GOT3 (cell line): ENCODE measurements around the gene COPZ1.

Source experiments
- DNase-seq: peaks from one replicate; lab custom pipeline; 2025; ENCODE audit warnings: mixed read lengths; lab: John Stamatoyannopoulos, UW

COPZ1 gene

DNA sequence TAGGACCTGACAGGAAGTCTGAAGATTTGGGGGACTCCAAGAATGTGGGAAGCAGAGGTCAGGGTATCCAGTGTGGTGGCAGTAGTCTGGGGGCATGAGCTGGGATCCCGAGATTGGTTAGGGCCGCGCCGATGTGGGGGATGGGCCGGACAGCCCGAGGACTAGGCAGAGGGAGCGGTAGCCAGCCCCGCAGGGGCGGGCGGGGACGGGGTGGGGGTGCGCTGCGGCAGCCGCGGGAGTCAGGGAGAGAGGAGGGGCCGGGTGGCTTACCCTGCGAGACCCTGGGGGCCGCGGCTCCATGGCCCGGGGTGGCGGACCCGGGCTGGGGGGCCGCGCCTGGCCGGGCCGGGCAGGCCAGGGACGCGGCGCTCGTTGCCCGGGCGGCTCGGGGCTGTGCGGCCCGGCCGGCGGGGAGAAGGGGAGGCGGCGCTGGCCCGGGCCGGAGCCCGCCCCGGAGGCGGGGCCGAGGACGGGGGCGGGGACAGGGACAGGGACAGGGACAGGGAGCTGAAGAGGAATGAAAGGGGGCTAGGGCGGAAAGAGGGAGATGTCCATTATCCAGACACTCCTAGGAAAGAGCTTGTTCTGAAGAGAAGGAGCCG is 54.0 kb downstream of the COPZ1 start:
- DNase-seq: no peak

- peak; percentile 33 for DNase-seq
Observed at GRCh38 chr12:54379398-54380201, 54.7 kb downstream of the COPZ1 start.

DNA sequence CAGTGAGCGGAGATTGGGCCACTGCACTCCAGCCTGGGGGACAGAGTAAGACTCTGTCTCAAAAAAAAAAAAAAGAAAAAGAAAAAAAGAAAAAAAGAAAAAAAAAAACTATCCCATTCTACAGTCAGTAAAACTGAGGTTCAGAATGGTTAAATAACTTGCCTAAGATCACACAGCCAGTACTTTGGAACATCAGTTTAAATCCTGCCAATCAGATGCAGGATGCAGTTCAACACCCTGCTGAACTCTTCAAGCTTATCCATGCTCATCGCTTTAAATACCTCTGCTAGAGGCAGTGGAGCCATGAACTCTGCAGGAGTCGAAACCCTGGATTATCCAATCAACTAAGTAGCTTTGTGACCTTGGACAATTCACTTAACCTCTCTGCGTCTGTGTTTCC is 56.2 kb downstream of the COPZ1 start:
- DNase-seq: no peak

DNA sequence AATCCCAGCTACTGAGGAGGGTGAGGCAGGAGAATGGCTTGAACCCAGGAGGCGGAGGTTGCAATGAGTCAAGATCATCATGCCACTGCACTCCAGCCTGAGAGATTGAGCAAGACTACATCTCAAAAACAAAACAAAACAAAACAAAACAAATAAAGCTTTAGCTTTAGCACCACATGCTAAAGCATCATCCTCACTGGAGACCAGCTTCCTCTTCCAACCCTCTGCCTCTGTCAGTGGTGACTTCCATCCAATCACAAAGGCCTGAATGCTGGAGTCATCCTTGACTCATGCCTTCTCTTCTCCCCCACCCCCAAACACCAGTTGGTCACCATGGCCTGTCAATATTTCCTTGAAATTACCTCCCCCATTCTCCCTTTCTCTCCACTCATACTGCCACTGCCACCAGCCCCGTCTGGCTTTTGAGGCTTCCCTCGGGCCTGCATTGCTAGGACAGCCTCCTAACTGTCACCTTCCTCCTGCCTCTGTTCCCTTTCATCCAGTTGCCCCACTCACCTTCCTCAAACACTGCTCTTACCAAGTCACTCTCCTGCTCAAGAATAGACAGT is 58.2 kb downstream of the COPZ1 start:
- no peak for DNase-seq

DNA sequence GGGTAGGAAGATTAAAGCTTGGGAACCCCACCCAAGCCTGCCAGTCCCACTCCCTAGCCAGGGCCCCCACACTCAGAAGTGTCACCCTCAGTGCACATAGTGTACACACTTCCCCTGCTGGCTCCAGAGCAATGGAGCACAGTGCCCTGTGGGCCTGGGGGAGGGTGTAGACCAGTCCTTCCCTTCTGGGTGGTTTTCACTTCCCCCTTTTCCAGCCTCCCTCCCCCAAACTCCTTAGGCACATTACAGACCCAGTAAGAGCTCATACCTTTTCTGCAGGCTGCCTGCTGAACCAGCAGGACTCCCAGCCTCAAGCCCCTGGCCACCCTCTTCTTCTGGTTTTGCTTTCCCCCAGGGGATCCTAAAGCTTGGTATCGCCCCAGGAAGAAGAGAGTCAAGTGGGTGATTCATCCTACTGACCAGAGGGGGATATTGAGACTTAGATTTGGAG is 59.7 kb downstream of the COPZ1 start, which contains the start of gene ZNF385A:
Gene ZNF385A, minus strand, starts transcription at position 143 of the 451 bp plus-strand sequence. CDS start 219 bp downstream, outside the sequence.
- DNase-seq: no peak

GRCh38 chr12:54385251-54385914 is 60.5 kb downstream of the COPZ1 start:
- DNase-seq: no peak

DNA sequence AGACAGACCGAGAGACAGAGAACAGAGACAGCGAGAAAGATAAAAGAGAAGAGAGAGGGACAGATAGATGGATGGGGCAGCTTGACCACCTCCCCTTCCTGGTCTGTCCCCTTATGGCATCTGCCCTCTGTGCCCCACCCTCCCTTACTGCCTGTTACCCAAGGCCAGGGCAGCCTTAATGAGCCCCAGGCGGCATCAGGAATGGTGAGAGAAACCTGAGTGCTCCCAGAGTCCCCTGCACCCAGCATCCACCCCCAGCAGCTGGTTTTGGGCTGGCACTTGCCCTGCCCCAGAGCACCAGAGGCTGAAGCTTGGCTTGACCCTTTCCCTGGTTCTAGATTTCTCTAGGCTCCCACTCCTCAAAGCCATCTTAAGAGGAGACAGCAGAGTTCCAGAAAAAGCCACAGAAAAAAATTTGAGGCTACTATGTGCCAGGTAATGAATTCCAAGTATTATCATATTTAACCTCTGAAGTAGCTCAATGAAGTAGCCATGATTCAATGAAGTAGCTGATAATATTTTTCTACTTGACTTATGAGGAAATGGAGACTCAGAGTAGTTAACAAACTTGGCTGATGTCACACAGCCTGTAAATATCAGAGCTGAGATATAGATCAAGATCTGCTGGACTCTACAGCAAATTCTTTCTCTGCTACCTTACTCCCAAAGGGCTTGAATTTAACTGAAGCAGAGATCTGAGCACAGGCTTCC is 61.6 kb downstream of the COPZ1 start:
- DNase-seq: no peak

DNA sequence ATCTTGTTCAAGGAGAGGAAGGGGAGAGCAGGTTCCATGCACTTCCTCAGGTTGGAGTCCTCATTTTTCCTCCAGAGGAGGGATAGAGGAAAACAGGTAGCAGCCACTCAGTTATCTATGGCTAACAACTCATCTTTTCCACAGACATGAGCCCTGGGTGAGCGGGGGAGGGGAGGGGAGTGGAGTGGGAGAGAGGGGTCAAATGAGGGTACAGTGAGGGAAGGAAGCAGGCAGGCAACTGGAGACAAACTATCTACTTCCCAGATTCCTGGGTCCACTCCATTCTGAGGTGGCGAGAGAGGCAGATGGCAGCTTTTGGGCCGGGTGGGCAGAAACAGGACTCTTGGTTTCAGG is 62.2 kb downstream of the COPZ1 start:
- DNase-seq: no peak

GRCh38 chr12:54388237-54389133 is 63.6 kb downstream of the COPZ1 start:
- DNase-seq: no peak

DNA sequence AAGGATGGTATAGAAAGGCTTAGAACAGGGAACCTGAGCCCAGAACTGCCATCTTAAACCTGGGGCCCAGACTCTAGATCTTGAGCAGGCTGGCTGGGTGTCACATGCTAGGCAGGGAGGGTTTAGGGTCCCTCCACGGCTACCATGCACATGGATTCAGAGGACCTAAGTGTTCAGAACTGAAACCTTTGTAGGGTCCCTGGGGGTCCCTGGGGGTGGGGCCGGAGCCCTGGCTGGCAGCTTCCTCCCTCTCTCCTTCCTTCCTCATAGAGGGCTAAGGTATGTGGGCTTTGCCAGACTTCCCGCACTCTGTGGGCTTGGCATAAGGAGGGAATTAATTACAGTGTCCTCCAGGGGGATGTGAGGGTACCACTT is 64.2 kb downstream of the COPZ1 start:
- no peak for DNase-seq

DNA sequence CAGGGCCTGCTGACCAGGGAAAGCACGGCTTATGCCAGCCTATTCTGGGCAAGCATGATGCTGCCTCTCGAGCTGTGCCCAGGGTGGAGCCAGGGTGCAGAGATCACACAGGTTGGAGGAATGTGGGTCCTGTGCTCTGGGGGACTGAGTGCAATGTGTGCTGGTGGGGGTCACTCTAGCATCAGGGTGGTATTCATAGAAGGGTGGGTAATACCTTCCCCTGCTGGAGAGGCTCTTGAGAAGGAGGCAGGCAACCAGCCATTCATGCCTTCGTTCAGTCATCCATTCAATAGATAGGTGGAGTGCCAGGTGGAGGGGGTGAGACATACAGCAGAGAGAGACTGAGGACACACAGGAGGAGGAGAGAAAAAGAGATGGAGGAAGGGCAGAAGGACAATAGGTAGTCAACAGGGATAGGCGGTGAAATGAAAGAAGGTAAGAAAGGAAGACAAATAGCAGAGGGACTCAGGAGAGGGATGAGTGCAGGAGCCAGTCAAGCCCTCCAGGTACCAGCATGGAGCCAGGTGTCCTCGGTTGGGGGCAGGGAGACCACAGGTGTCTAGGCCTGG is 64.8 kb downstream of the COPZ1 start:
- no peak for DNase-seq

GRCh38 chr12:54390176-54390667 is 65.3 kb downstream of the COPZ1 start:
- DNase-seq: no peak

GRCh38 chr12:54390668-54391551 is 66.0 kb downstream of the COPZ1 start:
- DNase-seq: no peak

- no peak for DNase-seq
Observed at GRCh38 chr12:54392485-54393206, 67.7 kb downstream of the COPZ1 start.

GRCh38 chr12:54393207-54393609 is 68.3 kb downstream of the COPZ1 start:
- DNase-seq: no peak

- DNase-seq: no peak
Observed at GRCh38 chr12:54393743-54394142, 68.8 kb downstream of the COPZ1 start.

GRCh38 chr12:54394281-54394719 is 69.4 kb downstream of the COPZ1 start:
- DNase-seq: no peak

DNA sequence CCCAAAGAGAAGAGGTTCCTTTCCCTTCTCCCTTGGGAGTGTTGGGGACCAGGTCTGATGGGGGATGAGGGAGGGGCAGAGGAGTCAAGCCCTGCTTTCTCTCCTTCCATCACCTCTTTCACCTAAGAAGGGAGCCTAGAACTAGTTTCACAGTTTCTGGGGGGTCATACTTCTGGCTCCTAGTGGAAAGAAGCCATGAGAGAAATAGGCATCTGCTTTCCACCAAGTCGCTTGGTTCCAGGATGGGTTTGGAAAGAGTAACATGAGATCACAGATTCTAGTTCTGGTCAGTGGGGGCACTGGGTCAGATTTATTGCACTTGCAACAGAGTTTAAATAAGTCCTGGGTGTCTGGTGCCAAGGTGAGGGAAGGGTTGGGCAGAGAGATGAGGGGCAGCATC is 70.1 kb downstream of the COPZ1 start:
- no peak for DNase-seq

DNA sequence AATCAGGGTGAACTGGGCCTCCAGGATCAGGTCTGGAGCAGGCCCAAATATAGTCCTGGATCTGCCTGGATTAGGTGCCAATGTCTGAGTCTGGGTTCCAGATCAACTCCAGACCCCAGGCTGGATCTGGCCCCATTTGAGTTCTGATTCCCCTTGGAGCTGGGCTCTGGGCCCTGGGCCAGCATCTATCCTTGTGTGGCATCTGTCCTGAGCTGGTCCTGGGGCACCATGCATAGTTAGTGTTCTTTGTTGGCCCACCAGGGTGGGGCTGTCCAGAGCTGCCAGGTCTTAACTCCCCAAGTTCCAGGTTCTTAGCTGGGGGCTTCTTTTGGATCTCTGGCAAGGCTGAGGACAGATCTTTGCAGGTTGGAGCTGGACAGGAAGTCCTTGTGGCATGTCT is 70.6 kb downstream of the COPZ1 start:
- DNase-seq: no peak
